GM11168 (cell line): Measurements from ENCODE around the gene STK40.

ENCODE experiments used
- in situ Hi-C: fragments of 300-500 bp; cut with MboI; formaldehyde crosslinking; loops from one replicate; pipeline ENCODE4 v1.12.0; 2022; ENCODE audit warnings: low sequenced_read_pairs; ENCODE audit not compliant: unreplicated experiment

STK40 gene

GRCh38 chr1:36385410-36386264 is at the start of gene STK40:
Gene STK40, minus strand, starts transcription at chr1:36385924. Its CDS starts 24,592 bp downstream, at chr1:36361332.
- in situ Hi-C loops, result no loop called here

- in situ Hi-C loops, result no loop called here
Observed at GRCh38 chr1:36433102-36433501, 47.4 kb upstream of the STK40 start.

- in situ Hi-C loops, result no loop called here
Observed at GRCh38 chr1:36432616-36433015, 46.9 kb upstream of the STK40 start.

GRCh38 chr1:36425791-36426190 is 40.1 kb upstream of the STK40 start:
- in situ Hi-C loops, result no loop called here

- in situ Hi-C loops, result loop anchor here (5.0 kb wide), 1 partner anchor 74 kb away; no protein-coding TSS in a partner anchor
Observed at GRCh38 chr1:36421649-36422048, 35.9 kb upstream of the STK40 start.

- in situ Hi-C loops, result loop anchor here (5.0 kb wide), 1 partner anchor 74 kb away; no protein-coding TSS in a partner anchor
Observed at GRCh38 chr1:36420836-36421317, 35.2 kb upstream of the STK40 start.

- in situ Hi-C loops, result loop anchor here (5.0 kb wide), 1 partner anchor 73 kb away; no protein-coding TSS in a partner anchor
Observed at GRCh38 chr1:36420409-36420808, 34.7 kb upstream of the STK40 start.

GRCh38 chr1:36419569-36419968 is 33.8 kb upstream of the STK40 start:
- in situ Hi-C loops, result no loop called here

- in situ Hi-C loops, result no loop called here
Observed at GRCh38 chr1:36419140-36419539, 33.4 kb upstream of the STK40 start.

- in situ Hi-C loops, result no loop called here
Observed at GRCh38 chr1:36417931-36418330, 32.2 kb upstream of the STK40 start.

GRCh38 chr1:36415661-36416326 is 30.1 kb upstream of the STK40 start:
- in situ Hi-C loops, result no loop called here

- in situ Hi-C loops, result no loop called here
Observed at GRCh38 chr1:36414384-36414783, 28.7 kb upstream of the STK40 start.

GRCh38 chr1:36411674-36412648 is 26.2 kb upstream of the STK40 start:
- in situ Hi-C loops, result no loop called here

GRCh38 chr1:36408479-36408878 is 22.8 kb upstream of the STK40 start:
- in situ Hi-C loops, result no loop called here

- in situ Hi-C loops, result no loop called here
Observed at GRCh38 chr1:36406440-36406839, 20.7 kb upstream of the STK40 start.

GRCh38 chr1:36402504-36402890 is 16.8 kb upstream of the STK40 start:
- in situ Hi-C loops, result no loop called here

- in situ Hi-C loops, result no loop called here
Observed at GRCh38 chr1:36401602-36402503, 16.1 kb upstream of the STK40 start.

GRCh38 chr1:36400825-36401601 is 15.3 kb upstream of the STK40 start:
- in situ Hi-C loops, result no loop called here

- in situ Hi-C loops, result no loop called here
Observed at GRCh38 chr1:36400514-36400824, 14.7 kb upstream of the STK40 start.
